CD4-positive, alpha-beta T cell (primary cell): ENCODE measurements around the gene WIPI1. TPM values are rescaled to one million over a fixed set of nuclear protein-coding genes. Genes with fewer than 3 reads are reported as not detected.

ENCODE experiments used
- ATAC-seq: fragments of 200-7000 bp; cut with Tn5 transposase; one replicate; pipeline ENCODE4 v1.10.0; 2022; ENCODE audit warnings: mild to moderate bottlenecking; ENCODE audit not compliant: poor library complexity
- CTCF ChIA-PET: fragments of 350-600 bp; sonication (Branson Sonifier 250); formaldehyde crosslinking; loops from one replicate; lab custom pipeline; 2021; ENCODE audit warnings: antibody characterized with exemption, inconsistent platforms; lab: Charles Lee
- POLR2A ChIA-PET: fragments of 350-600 bp; sonication (Branson Sonifier 250); formaldehyde crosslinking; loops from one replicate; lab custom pipeline; 2021; ENCODE audit warnings: antibody characterized with exemption, inconsistent platforms; lab: Charles Lee
- DNase-seq, 14 experiments: peaks; one replicate each; pipeline ENCODE4 v3.0.0-alpha.2; 2013 to 2020; ENCODE audit warnings: mixed read lengths in 2 of 14
- H3K27ac ChIP-seq, 2 donors: one replicate each; pipeline versions ENCODE4 v1.5.1 to v1.7.0; 2013; ENCODE audit warnings: low read length in 2 of 2, low read depth in 1 of 2, mild to moderate bottlenecking in 1 of 2
- H3K27me3 ChIP-seq, 2 experiments: 1 replicate in 1 of 2; 2 replicates in 1 of 2; pipeline versions ENCODE4 v1.6.1 to v1.7.0; 2013; ENCODE audit warnings: low read length in 2 of 2, control low read depth in 1 of 2, mild to moderate bottlenecking in 1 of 2, moderate library complexity in 1 of 2; ENCODE audit not compliant: insufficient read depth in 2 of 2, control insufficient read depth in 1 of 2
- H3K36me3 ChIP-seq: one replicate; pipeline ENCODE4 v1.6.1; 2013; ENCODE audit warnings: low read length, control low read depth; ENCODE audit not compliant: insufficient read depth
- H3K4me1 ChIP-seq: one replicate; pipeline ENCODE4 v1.6.1; 2013; ENCODE audit warnings: low read length, control low read depth; ENCODE audit not compliant: insufficient read depth
- H3K4me3 ChIP-seq: one replicate; pipeline ENCODE4 v1.5.1; 2013; ENCODE audit warnings: mild to moderate bottlenecking, low read length, moderate library complexity
- H3K9me3 ChIP-seq, 2 experiments: 1 replicate in 1 of 2; 2 replicates in 1 of 2; pipeline versions ENCODE4 v1.6.1 to v1.7.0; 2013; ENCODE audit warnings: low read length in 2 of 2, mild to moderate bottlenecking in 2 of 2, control low read depth in 1 of 2, moderate library complexity in 1 of 2; ENCODE audit not compliant: control insufficient read depth in 1 of 2, insufficient read depth in 1 of 2
- H3K27ac Mint-ChIP-seq: one replicate; pipeline ENCODE4 v1.8.0; 2020; ENCODE audit warnings: mixed read lengths
- H3K27me3 Mint-ChIP-seq: one replicate; pipeline ENCODE4 v1.8.0; 2021; ENCODE audit warnings: mixed read lengths
- H3K36me3 Mint-ChIP-seq: one replicate; pipeline ENCODE4 v1.8.0; 2021; ENCODE audit warnings: low read depth, mixed read lengths
- H3K4me1 Mint-ChIP-seq: one replicate; pipeline ENCODE4 v1.8.0; 2021; ENCODE audit warnings: low read depth, mixed read lengths
- H3K4me3 Mint-ChIP-seq: one replicate; pipeline ENCODE4 v1.8.0; 2020; ENCODE audit warnings: mild to moderate bottlenecking, mixed read lengths
- H3K9me3 Mint-ChIP-seq: one replicate; pipeline ENCODE4 v1.8.0; 2020; ENCODE audit warnings: mixed read lengths
- CTCF ChIP-seq: fragments of 200-600 bp; IDR thresholded peaks from one replicate; pipeline ENCODE4 v1.8.0; 2022; ENCODE audit warnings: antibody characterized with exemption, mild to moderate bottlenecking
- intact Hi-C, 2 experiments: fragments of 100-400 bp; cut with DNase I in 1 of 2; cut with micrococcal nuclease in 1 of 2; formaldehyde crosslinking; loops; one replicate each; pipeline versions ENCODE4 v1.15.1 to v1.9.0; 2023 to 2025; cut with DNase I, micrococcal nuclease
- total RNA-seq, 174 experiments: library from RNA in 2 of 174; stranded (reverse) in 2 of 174; gene quantifications; one replicate each; pipeline ENCODE4 v1.2.3 and lab custom pipeline; 2021 to 2026

The WIPI1 gene
- total RNA-seq, 2 experiments from 2014 or later, result 2.0 to 2.6 TPM

- H3K4me3 ChIP-seq, result no peak overlapping the region
- Mint-ChIP-seq H3K4me3 (no peak overlapping the region), H3K36me3 (peaks cover 26% of the 10 kb centered on the region), H3K27ac (no peak overlapping the region), H3K4me1 (peaks cover 36% of the 10 kb centered on the region), H3K27me3 (no peaks in the 10 kb centered on the region), H3K9me3 (no peaks in the 10 kb centered on the region)
- ATAC-seq, result no peak
- H3K36me3 ChIP-seq, result peaks cover 3% of the 10 kb centered on the region
- H3K27me3 ChIP-seq, result no peaks in the 10 kb centered on the region
- CTCF ChIA-PET, result interaction anchor here (0.7 to 2.1 kb wide), 8 partner anchors 26 to 114 kb away, joined by 3 to 8 read pairs (median 4); no protein-coding TSS in a partner anchor
- intact Hi-C loops, result loop anchor here in 1 of 2 experiments (5.0 kb wide), 1 partner anchor 42 kb away; no protein-coding TSS in a partner anchor
- H3K9me3 ChIP-seq, result peaks cover 8 to 11% of the 10 kb centered on the region in 2 experiments
- peak; percentile 40 for TF ChIP-seq CTCF
- peak in 4 of 14 experiments; percentile 35 to 57 (median 48) for DNase-seq
- POLR2A ChIA-PET, result interaction anchor here (0.8 to 3.6 kb wide), 6 partner anchors 15 to 152 kb away, joined by 3 to 25 read pairs (median 4); partner anchors contain the start of genes AMZ2, ARSG and SLC16A6
- peaks cover 37% of the 10 kb centered on the region for H3K4me1 ChIP-seq
- no peak overlapping the region for H3K27ac ChIP-seq
These were observed 58.3 kb downstream of the WIPI1 start for GRCh38 chr17:68398691-68399637.

DNA sequence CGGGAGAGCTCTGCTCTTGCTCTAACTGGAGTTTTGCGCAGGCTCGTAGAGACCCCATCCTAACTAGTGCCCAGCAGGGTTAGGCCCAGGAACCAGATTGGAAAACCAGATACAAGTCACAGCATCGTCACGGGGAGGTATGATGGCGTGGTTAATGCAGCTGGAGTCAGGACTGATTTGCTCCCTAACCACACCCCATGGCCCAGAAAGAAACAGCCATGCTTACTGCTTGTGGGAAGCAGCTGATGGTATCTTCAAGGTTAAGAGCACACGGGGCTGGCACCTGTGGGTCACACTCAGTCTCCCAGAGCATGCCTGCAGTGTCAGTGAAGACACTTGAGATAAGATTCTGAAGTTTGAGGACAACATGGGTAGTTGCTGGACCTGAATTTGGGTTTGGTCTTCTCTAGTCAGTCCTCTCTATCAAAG lies 60.2 kb downstream of the WIPI1 start:
- POLR2A ChIA-PET, result interaction anchor here (0.8 to 1.4 kb wide), 2 partner anchors 103 to 106 kb away, joined by 3 read pairs; partner anchors contain the start of genes ARSG and SLC16A6
- no peak overlapping the region for H3K4me3 Mint-ChIP-seq
- ATAC-seq, result peak; percentile 35

More for the DNA sequence above, 60.2 kb downstream of the WIPI1 start:
- H3K27me3 Mint-ChIP-seq, result no peaks in the 10 kb centered on the region
- no peak overlapping the region for H3K27ac ChIP-seq
- peak overlapping the region; percentile 5 for H3K27ac Mint-ChIP-seq
- TF ChIP-seq CTCF, result no peak
- no peaks in the 10 kb centered on the region for H3K27me3 ChIP-seq
- peaks cover 3% of the 10 kb centered on the region for H3K36me3 ChIP-seq
- peaks cover 15% of the 10 kb centered on the region for H3K36me3 Mint-ChIP-seq
- no peaks in the 10 kb centered on the region for H3K9me3 Mint-ChIP-seq
- intact Hi-C loops, result loop anchor here in 1 of 2 experiments (5.0 kb wide), 1 partner anchor 40 kb away; no protein-coding TSS in a partner anchor
- H3K4me1 Mint-ChIP-seq, result peaks cover 36% of the 10 kb centered on the region
- peaks cover 37% of the 10 kb centered on the region for H3K4me1 ChIP-seq
- no peak overlapping the region for H3K4me3 ChIP-seq
- DNase-seq, result peak in 2 of 14 experiments; percentile 5 to 36
- H3K9me3 ChIP-seq, result peaks cover 8 to 11% of the 10 kb centered on the region in 2 experiments
- CTCF ChIA-PET, result no interaction called here
